ENCODE data around the gene ZFPM1.

Gene ZFPM1

DNA sequence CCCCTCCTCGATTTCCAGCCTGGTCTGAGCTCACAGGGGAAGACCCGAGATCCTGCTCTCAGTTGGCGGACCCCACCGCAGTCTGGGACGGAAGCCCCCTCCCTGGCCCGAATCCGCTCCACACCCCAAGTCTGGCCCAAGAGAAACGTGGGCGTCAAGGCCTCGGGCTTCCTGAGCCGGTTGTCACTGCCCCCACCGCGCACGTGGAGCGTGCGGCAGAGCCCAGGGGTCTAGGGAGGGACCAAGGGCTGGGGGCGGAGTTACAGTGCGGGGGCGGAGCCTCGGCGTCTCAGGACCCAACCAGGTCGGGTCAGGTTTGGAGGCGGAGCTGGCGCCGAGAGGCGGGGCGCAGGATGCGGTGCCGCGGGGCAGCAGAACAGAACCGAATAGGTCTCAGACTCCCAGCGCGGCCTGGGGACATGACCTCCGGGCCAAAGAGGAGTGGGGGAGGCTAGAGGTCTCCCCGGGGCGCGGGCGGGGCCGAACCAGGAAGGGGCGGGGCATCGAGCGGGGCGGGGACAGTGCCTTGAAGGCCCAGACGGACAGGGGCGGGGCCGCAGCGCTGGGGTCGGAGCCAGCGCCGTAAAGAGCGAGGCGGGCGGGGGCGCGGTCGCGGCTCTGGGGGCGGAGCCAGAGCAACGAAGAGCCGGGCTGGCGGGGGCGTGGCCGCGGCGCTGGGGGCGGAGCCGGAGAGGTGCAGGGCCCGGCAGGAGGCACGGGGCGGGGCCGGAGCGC, 431 bp upstream of the ZFPM1 start:
- peak; percentile 99 for DNase-seq

DNA sequence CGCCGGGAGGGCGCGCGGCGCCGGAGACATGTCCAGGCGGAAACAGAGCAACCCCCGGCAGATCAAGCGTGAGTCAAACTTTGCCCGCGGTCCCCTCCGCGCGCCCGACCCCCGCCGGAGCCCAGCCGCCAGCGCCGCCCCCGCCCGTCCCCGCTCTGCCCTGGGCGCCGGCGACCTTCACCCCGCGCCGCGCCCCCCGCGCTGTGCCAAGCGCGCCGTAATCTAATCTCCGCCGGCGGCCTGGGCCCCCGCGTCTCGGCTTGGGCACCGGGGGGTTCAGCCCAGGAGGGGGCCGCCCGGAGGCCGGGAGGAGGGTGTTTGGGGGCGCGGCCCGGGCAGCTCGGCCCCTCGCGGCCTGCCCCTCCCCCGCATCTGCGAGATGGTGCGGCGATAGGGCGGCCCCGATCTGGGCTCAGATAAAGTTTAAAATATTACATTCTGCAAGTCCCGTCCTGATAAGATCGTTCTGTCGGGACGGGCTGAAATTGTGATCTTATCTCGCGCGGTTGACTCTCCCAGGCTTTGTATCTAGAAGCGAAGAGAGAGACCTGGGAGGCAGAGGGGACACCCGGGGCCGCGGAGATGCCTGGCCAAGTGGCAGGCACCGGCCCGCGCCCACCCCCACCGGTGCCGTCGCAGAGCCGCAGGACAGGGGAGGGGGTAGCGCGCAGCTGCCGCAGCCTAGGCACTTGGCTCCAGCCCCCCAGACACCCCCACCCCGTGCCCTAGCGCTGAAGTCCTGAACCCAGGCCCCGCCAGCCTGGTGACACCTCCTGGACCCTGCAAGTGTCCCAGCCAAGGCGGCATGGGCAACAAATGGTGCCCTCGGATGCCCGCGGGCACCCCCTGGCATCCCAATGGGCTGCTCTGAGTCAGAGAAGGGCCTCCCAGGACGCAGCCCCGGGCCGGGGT, 787 bp downstream of the ZFPM1 start:
- peak; percentile 57 for DNase-seq

DNA sequence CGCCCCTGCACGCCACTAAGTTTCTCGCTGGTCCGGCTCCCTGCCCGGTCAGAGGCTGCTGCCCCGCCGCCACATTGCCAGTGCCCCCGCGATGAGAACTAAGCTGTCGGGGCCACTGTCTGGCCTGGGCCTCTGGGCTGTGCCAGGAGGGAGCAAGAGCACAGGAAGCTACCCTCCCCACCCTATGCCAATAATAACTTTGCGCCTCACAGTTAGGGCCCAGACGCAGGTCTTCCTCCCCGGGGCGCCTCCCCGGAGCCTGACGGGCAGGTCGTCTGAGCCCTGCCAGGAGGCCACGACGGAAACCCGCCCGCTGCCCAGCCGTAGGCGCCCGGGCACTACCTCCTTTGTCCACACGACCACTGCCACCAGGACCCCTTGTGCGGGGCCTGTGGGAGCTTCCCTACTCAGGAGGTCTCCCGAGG, 1.5 kb downstream of the ZFPM1 start:
- no peak for DNase-seq

DNA sequence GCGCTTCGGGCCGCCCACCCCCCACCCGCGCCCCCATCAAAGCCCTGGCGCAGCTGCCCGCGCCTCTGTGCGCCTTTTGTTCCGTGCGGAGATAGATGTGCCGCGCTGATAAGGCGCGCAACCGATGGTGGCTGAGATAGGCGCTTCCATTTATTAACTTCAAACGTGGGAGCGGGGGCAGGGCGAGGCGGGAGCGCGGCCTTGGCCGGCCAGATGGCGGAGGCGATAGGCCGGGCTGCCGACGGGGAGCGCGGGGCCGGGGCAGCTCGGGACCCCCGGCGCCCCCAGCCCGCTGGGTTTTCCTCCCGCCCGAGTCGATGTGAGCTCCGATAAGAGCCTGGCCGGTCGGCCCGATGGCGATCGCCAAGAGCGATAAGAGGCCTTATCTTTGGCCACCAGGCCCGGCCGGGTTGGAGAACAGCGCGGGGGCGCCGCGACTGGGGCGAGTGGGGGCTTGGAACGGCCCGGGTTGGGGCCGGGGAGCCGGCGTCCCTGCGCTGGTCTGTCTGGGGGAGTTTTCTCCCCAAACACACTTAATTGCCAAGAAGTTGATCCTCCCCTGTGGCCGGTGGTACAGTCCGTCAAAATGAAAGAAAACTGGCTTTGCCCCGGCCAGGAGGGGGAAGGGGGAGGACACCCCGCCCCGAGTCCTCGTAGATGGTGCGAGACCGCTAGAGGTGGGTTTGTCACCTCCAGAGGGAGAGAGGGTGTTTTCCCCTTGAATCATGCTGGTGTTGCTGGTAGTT, 2.7 kb downstream of the ZFPM1 start:
- DNase-seq = peak; percentile 63

- DNase-seq = no peak
Observed at GRCh38 chr16:88456356-88457292, 3.5 kb downstream of the ZFPM1 start.

DNA sequence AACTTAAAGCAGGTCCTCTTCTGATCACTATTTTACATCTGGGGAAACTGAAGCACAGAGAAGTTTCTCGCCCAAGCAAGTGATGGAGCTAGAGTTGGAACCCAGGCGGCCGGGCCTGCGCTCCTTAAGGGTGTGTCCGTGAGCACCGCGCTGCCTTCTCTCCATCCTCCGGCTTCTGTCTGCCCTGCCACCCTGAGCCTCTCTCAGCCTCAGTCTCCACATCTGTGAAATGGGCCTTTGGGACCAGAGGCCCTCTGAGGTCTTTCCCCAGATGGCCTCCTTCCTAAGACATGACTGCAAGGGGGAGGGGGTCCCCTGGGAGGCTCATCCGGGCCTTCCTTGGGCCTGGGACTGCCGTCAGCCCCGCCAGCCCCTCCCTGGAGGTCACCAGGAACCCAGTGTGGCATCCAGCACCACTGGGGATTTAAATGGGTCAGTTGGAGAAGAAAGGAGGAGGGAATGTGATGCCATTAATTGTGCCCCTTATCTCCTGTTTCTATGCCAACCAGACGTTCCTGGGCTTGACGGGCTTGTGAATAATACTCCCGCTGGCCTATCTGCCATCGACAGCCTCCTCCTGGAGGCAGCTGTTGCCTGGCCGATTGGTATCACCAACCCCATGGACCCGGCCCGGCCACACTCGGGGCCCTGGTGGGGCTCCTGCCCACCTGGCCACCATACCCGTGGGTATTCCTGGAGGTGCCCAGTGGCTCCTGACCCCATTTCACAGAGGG, 5.1 kb downstream of the ZFPM1 start:
- no peak for DNase-seq

GRCh38 chr16:88458773-88459235, 5.7 kb downstream of the ZFPM1 start:
- no peak for DNase-seq

- no peak for DNase-seq
Observed at GRCh38 chr16:88459366-88460073, 6.4 kb downstream of the ZFPM1 start.

- DNase-seq = no peak
Observed at GRCh38 chr16:88460496-88461330, 7.6 kb downstream of the ZFPM1 start.

GRCh38 chr16:88461331-88462269, 8.5 kb downstream of the ZFPM1 start:
- peak; percentile 62 for DNase-seq

- DNase-seq = no peak
Observed at GRCh38 chr16:88462396-88462795, 9.3 kb downstream of the ZFPM1 start.

DNA sequence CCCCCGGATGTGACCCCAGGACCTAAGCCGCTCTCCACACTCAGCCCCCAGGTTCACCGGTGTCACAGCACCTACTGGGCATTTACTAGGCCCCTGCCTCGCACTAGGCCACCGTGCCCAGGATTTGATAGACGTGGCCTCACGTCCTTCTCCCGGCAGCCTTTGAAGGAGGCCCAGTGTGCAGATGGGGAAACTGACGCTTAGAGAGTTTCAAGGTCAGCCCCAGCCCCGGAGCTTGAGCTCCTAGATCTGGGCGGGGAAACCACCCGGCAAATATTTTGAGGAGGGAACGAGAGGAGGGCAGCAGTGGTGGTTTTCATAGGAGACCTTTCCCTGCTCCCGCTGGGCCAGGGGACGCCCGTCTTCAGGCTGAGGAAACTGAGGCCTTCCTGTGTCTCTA, 10.3 kb downstream of the ZFPM1 start:
- DNase-seq = no peak

- DNase-seq = no peak
Observed at GRCh38 chr16:88464447-88465318, 11.6 kb downstream of the ZFPM1 start.

DNA sequence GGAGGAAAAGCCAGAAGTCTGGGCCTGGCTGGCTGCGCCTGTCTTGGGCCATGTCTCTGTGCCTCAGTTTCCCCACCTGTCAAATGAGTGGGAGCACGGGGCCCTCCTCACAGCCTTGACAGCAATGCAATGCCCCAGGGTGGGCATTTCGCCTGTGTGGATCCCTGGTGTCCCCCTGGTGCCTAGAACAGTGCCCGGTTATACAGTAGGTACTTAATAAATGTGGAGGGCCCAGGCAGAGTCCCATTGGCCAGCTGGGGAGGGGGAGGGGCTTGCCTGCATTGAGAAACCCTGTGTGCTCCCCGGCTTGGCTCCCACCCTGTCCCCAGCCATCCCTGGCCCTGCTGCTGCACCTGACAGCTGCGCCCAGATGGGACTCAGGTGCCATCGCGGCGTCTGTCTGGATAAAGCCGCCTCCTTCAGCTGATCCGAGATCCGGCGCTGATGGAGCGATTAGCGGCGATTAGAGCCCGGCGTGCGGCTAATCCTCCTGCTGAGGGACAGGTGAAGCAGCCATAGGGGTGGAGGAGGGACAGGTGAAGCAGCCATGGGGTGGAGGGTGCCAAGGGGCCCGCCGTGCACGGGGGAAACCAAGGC, 12.4 kb downstream of the ZFPM1 start:
- DNase-seq = no peak

GRCh38 chr16:88466175-88466862, 13.2 kb downstream of the ZFPM1 start:
- no peak for DNase-seq

DNA sequence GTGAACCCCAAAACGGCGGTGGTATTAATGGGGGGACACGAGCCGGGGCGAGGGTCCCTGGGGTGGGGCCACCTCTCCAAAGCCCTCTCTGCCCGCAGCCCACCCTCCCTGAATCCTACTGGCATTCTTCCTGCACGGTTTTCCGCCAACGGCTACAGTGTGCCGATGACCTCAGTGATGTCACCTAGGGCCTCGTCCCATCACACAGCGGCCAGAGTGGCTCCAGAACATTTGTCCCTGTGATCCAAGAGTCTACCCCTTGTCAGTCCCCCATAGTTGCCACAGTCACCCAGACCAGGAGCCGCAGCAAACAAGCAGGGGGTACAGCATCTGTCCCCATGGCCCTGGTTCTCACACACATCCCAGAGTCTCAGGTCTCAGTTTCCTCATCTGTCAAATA, 13.9 kb downstream of the ZFPM1 start:
- DNase-seq = no peak
